Liver (tissue), 9 donors: Measurements from ENCODE around the gene TPRKB. TPM values are rescaled to one million over a fixed set of nuclear protein-coding genes. Genes with fewer than 3 reads are reported as not detected.
"Not testable (repeated sequence)": the region's sequence is repeated elsewhere in the genome, so short reads cannot be mapped to it uniquely, and the experiment has no call there.

ENCODE experiments used
- DNase-seq: peaks from one replicate; pipeline ENCODE4 v3.0.0-alpha.2; 2017; ENCODE audit warnings: low spot score
- H3K27ac ChIP-seq, 2 donors: one replicate each; pipeline ENCODE4 v1.7.0; 2013; ENCODE audit warnings: inconsistent platforms in 2 of 2, low read length in 2 of 2, control low read depth in 1 of 2, low read depth in 1 of 2, mild to moderate bottlenecking in 1 of 2
- H3K27me3 ChIP-seq, 4 donors: one replicate each; pipeline versions ENCODE4 v1.6.1 to v1.7.0; 2013; ENCODE audit warnings: low read length in 3 of 4, inconsistent platforms in 1 of 4, mild to moderate bottlenecking in 1 of 4, moderate library complexity in 1 of 4; ENCODE audit not compliant: control insufficient read depth in 4 of 4, insufficient read depth in 4 of 4
- H3K36me3 ChIP-seq, 4 donors: one replicate each; pipeline versions ENCODE4 v1.6.1 to v1.7.0; 2013; ENCODE audit warnings: low read length in 3 of 4, mild to moderate bottlenecking in 3 of 4, low read depth in 1 of 4, moderate library complexity in 1 of 4; ENCODE audit not compliant: control insufficient read depth in 4 of 4, insufficient read depth in 3 of 4
- H3K4me1 ChIP-seq, 4 donors: one replicate each; pipeline versions ENCODE4 v1.6.1 to v1.7.0; 2013; ENCODE audit warnings: low read length in 3 of 4, mild to moderate bottlenecking in 3 of 4, moderate library complexity in 1 of 4; ENCODE audit not compliant: control insufficient read depth in 4 of 4, insufficient read depth in 4 of 4
- H3K4me3 ChIP-seq, 3 donors: one replicate each; pipeline versions ENCODE4 v1.6.1 to v1.7.0; 2013; ENCODE audit warnings: low read length in 3 of 3, control low read depth in 1 of 3, low read depth in 1 of 3, mild to moderate bottlenecking in 1 of 3
- H3K9ac ChIP-seq, 2 donors: one replicate each; pipeline ENCODE4 v1.7.0; 2013; ENCODE audit warnings: low read length in 2 of 2, mild to moderate bottlenecking in 2 of 2, moderate library complexity in 2 of 2, control low read depth in 1 of 2, low read depth in 1 of 2
- H3K9me3 ChIP-seq, 4 donors: one replicate each; pipeline versions ENCODE4 v1.6.1 to v1.7.0; 2013; ENCODE audit warnings: low read length in 3 of 4; ENCODE audit not compliant: control insufficient read depth in 4 of 4
- CTCF ChIP-seq: fragments of 150-350 bp; IDR thresholded peaks from 2 replicates; pipeline ENCODE4 v1.5.1; 2017; ENCODE audit warnings: improper control_type of control experiment, low read depth, low read length; ENCODE audit not compliant: missing input control
- EGR1 ChIP-seq, 2 donors: IDR thresholded peaks; 2 replicates each; pipeline ENCODE4 v1.6.1; 2016 to 2018; ENCODE audit warnings: antibody characterized with exemption in 2 of 2, low read depth in 2 of 2
- FOXA2 ChIP-seq: IDR thresholded peaks from 2 replicates; pipeline ENCODE4 v1.6.1; 2016; ENCODE audit warnings: antibody characterized with exemption
- GABPA ChIP-seq, 2 donors: IDR thresholded peaks in 1 of 2; conservative IDR thresholded peaks in 1 of 2; 2 replicates each; pipeline ENCODE4 v1.6.1; 2016; ENCODE audit warnings: antibody characterized with exemption in 2 of 2, mild to moderate bottlenecking in 1 of 2, moderate library complexity in 1 of 2
- HNF4A ChIP-seq, 2 donors: conservative IDR thresholded peaks; 2 replicates each; pipeline ENCODE4 v1.6.1; 2016; ENCODE audit warnings: antibody characterized with exemption in 2 of 2, mild to moderate bottlenecking in 2 of 2
- HNF4G ChIP-seq: IDR thresholded peaks from 2 replicates; pipeline ENCODE4 v1.6.1; 2016; ENCODE audit warnings: antibody characterized with exemption
- JUND ChIP-seq, 2 donors: IDR thresholded peaks; 2 replicates each; pipeline ENCODE4 v1.6.1; 2016; ENCODE audit warnings: antibody characterized with exemption in 2 of 2
- MAX ChIP-seq: IDR thresholded peaks from 2 replicates; pipeline ENCODE4 v1.6.1; 2016; ENCODE audit warnings: antibody characterized with exemption
- RAD21 ChIP-seq, 2 donors: IDR thresholded peaks; 2 replicates each; pipeline ENCODE4 v1.6.1; 2016; ENCODE audit warnings: antibody characterized with exemption in 2 of 2, mild to moderate bottlenecking in 2 of 2
- SP1 ChIP-seq: IDR thresholded peaks from 2 replicates; pipeline ENCODE4 v1.6.1; 2018; ENCODE audit warnings: antibody characterized with exemption, mild to moderate bottlenecking
- TAF1 ChIP-seq: conservative IDR thresholded peaks from 2 replicates; pipeline ENCODE4 v1.6.1; 2016; ENCODE audit warnings: antibody characterized with exemption, mild to moderate bottlenecking
- YY1 ChIP-seq: IDR thresholded peaks from 2 replicates; pipeline ENCODE4 v1.6.1; 2016; ENCODE audit warnings: antibody characterized with exemption, mild to moderate bottlenecking
- WGBS: extraction: QIAGEN DNeasy Blood & Tissue Kit; methylation state at CpG from one replicate; pipeline ENCODE4 v1.1.7; 2013; 5-methylcytosine and 5-hydroxymethylcytosine counted together
- polyA plus RNA-seq, 2 donors: library from polyadenylated mRNA; stranded (reverse) in 1 of 2; unstranded in 1 of 2; fragments of 200-250 nt in 1 of 2; fragments of >200 nt in 1 of 2; fragmentation: Nextera tagmentation in 1 of 2; extraction: Ambion mirVana in 1 of 2; gene quantifications; one replicate each; pipeline versions ENCODE4 v1.2.1 to v1.2.3, GENCODE V29; 2013 to 2015
- total RNA-seq, 2 donors: library from RNA; depleted of rRNA; stranded (reverse); fragments of >200 nt; gene quantifications; one replicate each; pipeline ENCODE4 v1.2.3, GENCODE V29; 2014
- donor health status: healthy.
- donor health status: healthy.
- donor health status: healthy.
- donor health status: healthy.
- donor health status: healthy.

Gene TPRKB
- total and polyA plus RNA-seq, 4 donors: 16.2 to 27.7 (median 17.0) TPM

- no peak overlapping the region for H3K4me3 ChIP-seq
- H3K27me3 ChIP-seq: no peaks in the 10 kb centered on the region
- WGBS: 82% methylated on average over 11 of the region's 11 CpGs
- H3K9me3 ChIP-seq: peaks cover 0 to 5% (median 0%) of the 10 kb centered on the region in 4 donors
- no peak for DNase-seq
- H3K4me1 ChIP-seq: no peaks in the 10 kb centered on the region
- H3K9ac ChIP-seq: no peak overlapping the region
- TF ChIP-seq MAX (no peak), HNF4G (no peak), GABPA (IDR thresholded peaks at IDR 0.05 in 1 of 2, conservative IDR thresholded peaks at IDR 0.05 in 1 of 2) (no peak), YY1 (no peak), RAD21 (IDR thresholded peaks at IDR 0.05) (no peak)
- no peaks in the 10 kb centered on the region for H3K36me3 ChIP-seq
- no peak overlapping the region for H3K27ac ChIP-seq
These were observed 18.1 kb downstream of the TPRKB start for GRCh38 chr2:73718851-73719621.

GRCh38 chr2:73718421-73718820, 18.7 kb downstream of the TPRKB start:
- DNase-seq: no peak
- 76% methylated on average over 6 of the region's 6 CpGs for WGBS
- Histone ChIP-seq H3K9ac (no peak overlapping the region), H3K36me3 (no peaks in the 10 kb centered on the region), H3K27ac (no peak overlapping the region), H3K4me1 (no peaks in the 10 kb centered on the region), H3K9me3 (peaks cover 0 to 9% (median under 1%) of the 10 kb centered on the region in 4 donors), H3K27me3 (no peaks in the 10 kb centered on the region), H3K4me3 (no peak overlapping the region)
- TF ChIP-seq MAX (no peak), HNF4G (no peak), JUND (IDR thresholded peaks at IDR 0.05) (no peak), RAD21 (IDR thresholded peaks at IDR 0.05) (no peak), SP1 (no peak), EGR1 (IDR thresholded peaks at IDR 0.05; ENCODE audit: low read depth in 2 of 2) (no peak), FOXA2 (no peak), HNF4A (conservative IDR thresholded peaks at IDR 0.05) (no peak), CTCF (no peak), TAF1 (no peak)

- not testable (repeated sequence) for H3K36me3 ChIP-seq, H3K9ac ChIP-seq, H3K4me3 ChIP-seq, H3K27me3 ChIP-seq, H3K9me3 ChIP-seq, H3K27ac ChIP-seq, DNase-seq, H3K4me1 ChIP-seq
- 87% methylated on average over 4 of the region's 4 CpGs for WGBS
These were observed 19.4 kb downstream of the TPRKB start for GRCh38 chr2:73717695-73718094.
